G401.6 (cell line): Measurements from ENCODE around the gene CRADD.

ENCODE experiments used
- FAIRE-seq: peaks from 2 replicates; lab custom pipeline; 2012; peaks lifted over from hg19 to GRCh38; lab: Jason Lieb, UNC

Gene CRADD

GRCh38 chr12:93808169-93808899, 131.2 kb downstream of the CRADD start:
- no peak for FAIRE-seq

- no peak for FAIRE-seq
Observed at GRCh38 chr12:93812626-93813025, 135.5 kb downstream of the CRADD start.

DNA sequence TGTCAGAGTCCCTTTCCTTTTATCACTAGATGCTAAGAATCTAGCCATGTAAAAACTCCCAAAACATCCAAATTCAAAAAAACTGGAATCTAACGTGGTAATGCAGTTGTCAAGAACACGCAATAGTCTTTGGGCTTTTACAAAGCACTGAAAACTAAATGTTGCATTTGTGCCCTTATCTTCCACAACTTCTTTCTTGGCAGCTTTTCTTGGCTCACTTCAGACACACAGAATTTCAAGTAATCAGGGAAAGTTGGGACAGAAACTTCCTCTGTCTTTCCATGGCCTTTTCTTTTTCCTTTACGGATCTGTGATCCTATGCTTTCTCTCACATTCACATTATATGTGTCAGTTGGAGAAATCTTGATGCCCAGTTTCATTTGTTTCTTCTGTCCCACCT, 136.0 kb downstream of the CRADD start:
- no peak for FAIRE-seq

- FAIRE-seq: no peak
Observed at GRCh38 chr12:93813972-93814821, 137.0 kb downstream of the CRADD start.

- no peak for FAIRE-seq
Observed at GRCh38 chr12:93818488-93819049, 141.4 kb downstream of the CRADD start.

DNA sequence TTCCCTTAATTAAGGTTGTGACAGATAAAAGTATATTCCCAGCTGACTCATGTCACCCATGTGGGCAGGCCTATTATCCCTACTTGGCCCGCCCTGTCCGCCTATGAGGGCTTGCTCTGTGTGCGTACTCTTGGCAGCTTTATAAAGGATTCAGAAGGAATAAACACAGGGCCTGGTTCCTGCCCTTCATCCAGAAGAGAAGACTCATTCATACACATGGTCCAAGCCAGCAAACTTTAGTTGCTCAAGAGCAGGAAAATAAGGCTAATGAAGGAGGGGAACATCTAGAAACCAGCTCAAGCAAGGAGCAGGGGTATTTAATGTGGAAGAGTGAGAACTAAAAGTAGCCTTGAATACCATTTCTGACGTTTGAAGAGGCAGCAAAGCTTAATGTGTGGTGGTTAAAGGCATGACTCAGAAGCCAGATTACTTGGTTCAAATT, 141.9 kb downstream of the CRADD start:
- no peak for FAIRE-seq

- FAIRE-seq: no peak
Observed at GRCh38 chr12:93823616-93824391, 146.6 kb downstream of the CRADD start.

GRCh38 chr12:93824514-93825500, 147.6 kb downstream of the CRADD start:
- no peak for FAIRE-seq

GRCh38 chr12:93825501-93825888, 148.3 kb downstream of the CRADD start:
- no peak for FAIRE-seq

DNA sequence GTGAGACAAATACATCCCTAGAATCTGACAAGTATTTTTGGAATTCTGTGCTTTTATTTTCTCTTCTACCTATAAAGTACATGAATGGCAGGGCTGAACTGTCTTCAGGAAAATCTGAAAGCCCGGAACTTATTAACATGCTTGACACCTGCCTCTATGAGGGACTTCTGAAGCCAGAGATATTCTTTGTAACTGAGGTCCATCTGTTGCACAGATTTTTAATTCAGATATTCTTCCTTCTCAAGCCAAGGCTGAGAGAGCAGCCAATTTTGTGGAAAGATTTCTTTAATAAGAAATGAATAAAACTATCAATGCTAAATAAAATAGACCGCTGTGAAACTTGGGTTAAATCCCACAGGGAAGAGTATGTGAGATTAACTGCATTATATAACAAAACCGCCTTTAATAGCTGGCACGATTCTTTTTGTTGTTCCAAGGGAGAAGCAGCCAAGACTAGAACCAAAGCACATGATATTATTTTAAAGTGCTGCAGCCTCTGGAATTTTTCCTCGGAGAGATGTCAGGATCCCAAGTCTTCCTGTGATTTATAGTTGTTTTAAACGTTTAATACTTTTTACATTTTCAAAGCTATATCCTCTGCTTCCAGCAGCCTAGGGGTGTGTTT, 148.9 kb downstream of the CRADD start:
- no peak for FAIRE-seq

DNA sequence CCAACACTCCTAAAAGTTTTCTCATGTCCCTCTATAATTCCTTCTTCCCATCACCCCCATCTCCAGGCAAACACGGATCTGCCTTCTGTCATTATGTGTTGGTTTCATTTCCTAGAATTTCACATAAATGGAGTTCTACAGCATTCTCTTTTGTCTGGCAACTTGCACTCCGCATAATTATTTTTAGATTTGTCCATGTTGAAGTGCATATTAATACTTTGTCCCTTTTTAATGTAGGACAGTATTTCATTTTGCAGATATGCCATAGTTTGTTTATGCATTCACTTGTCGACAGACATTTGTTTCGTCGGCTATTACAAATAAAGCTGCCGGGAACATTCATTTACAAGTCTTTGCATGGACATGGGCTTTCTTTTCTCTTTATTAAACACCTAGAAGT, 150.0 kb downstream of the CRADD start:
- FAIRE-seq: no peak

DNA sequence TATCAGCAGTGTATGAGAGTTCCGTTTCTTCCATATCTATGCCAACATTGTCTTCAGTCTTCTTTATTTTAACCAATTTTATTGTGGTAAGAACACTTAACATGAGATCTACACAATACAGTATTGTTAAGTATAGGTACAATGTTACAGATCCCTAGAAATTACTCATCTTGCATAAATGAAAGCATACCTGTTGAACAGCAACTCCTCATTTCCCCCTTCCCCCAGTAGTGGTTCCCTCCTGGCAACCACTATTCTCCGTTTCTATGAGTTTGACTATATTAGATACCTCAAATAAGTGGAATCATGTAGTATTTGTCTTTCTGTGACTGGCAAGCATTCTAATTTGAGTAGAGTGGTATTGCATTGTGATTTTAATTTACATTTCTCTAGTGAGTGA, 150.5 kb downstream of the CRADD start:
- no peak for FAIRE-seq

DNA sequence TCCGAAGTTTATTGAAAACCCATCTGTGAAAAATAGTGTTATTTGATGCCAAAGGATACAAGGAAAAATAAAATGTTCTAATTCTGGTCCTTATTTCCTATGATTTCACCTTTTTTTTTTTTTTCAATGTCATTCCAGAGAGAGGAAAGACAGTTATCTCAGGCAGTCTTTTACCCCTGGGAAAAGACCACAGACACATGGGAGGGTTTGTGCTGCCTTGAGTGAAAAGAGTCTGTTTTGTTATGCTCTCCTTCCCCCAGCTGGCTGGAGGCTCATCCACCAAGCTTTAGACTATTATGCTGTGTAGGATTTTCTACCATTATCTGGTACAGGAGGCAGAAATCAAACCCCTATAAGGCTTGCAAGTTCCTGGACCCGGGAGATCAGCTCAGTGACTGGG, 151.8 kb downstream of the CRADD start:
- no peak for FAIRE-seq

DNA sequence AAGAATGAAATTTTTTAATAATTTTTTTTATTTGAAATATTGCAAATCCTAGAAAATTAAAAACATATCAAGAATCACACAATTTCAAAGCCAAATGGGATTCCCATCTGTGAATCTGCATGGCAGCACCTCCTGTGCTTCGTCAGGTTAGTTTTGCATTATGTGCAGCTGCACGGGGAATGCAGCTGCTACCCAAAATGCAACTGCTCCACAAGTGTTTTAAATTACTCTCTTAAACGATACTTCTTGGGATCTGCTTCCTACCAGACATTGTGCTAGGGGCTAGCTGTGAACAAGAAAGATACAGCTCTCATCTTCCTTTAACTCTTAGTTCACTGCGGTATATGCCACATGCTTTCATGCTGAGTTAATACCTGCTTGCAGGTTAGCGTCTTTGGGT, 154.2 kb downstream of the CRADD start:
- FAIRE-seq: no peak

GRCh38 chr12:93832131-93832530, 155.0 kb downstream of the CRADD start:
- no peak for FAIRE-seq

DNA sequence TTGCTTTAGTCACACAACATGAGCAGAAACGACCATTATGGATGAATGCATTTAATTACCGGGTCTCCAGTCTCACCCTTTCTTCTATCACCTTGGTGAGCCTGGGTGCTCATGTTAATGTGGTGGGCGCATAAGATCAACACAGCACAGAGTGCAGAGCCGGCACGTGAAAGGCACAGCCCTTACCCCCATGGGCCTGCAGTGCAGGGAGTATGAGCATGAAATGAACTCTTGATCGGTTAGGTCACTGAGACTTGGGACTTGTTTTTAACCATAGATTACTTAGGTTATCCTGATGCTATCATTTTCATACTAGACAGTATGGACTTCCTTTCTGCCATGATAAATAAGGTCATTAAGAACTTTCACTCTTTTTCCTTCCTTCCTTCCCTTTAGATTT, 156.8 kb downstream of the CRADD start:
- no peak for FAIRE-seq

DNA sequence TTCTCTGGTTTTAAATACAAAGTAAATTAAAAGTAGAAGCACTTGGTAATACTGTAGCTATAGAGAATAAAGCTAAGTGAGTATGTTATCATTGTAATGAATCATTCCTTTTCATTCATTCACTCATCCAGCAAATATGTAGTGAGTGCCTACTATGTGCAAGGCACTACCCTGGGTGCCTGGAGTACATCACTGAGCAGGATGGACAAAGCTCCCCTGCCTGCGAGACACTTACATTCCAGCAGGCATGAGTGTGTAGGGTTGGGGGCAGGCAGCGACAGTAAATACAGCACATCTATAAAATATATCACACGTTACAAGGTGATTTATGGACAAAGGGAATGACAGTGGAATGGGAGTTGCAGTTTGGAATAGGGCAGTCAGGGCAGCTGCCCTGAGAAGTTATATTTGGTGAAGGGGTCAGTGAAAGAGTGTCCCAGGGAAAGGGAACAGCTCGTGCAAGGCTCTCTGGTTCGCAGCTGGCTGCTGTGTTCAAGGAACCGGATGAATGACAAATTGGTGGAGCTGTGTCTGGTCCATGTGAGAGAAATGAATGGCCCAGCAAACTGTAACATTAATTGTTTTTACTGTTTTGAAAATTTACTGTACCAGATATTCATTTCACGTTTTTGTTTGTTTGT, 159.6 kb downstream of the CRADD start:
- FAIRE-seq: no peak

DNA sequence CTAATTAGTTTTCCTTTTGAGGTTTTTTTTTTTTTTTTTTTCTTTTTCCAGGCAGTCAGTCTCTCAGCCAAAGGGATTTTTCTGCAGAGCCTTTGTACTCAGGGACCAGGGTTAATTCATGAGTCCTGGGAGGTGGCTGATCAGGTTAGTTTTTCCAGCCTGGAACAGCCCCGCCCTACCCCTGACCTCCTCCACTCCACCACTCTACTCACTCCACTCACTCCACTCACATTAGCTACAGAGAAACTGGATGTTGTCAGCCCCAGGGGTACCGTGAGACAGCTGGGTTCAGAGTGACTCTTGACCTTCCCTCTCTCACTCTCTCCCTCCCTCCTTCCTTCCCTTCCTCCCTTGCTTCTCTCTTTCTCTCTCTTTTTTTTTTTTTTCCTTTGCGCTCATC, 161.0 kb downstream of the CRADD start:
- FAIRE-seq: no peak

DNA sequence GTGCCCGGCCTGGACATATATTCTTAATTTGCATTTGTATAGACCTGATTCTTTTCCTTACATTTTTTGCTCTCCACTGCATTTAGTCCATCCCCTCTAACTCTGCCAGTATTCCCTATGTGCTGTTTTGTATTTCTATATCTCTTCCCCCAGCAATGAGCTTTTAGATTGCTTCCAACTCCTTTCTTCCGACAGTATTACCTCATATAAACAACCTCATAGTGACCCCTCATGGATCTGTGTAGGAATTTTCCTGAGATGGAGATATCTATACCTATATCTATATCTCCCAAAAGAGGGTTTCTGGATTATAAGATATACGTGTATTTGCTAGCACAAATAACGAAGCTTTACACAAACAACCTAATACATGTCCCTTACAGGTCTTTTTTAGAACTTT, 161.9 kb downstream of the CRADD start:
- FAIRE-seq: no peak

DNA sequence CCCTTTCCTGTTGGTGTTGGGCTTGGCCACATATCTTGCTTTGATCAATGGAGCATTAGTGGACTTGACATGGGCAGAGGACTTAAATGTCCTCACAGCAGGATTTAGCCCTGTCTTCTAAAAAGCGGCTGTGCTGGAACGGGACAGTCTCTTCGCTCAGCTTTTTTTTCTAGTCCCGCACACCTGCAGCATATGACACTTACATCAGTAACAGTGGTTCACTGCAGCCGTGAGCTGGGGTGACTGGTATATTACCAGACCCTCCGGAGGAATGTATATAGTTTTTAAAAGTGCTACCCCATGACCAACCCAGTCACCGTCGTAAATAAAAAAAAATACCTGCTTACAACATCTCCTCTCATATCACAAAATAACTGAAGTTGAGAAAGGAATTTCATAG, 164.5 kb downstream of the CRADD start:
- FAIRE-seq: no peak
